CD4-positive, alpha-beta T cell treated with Interleukin-4 for 4 hours (primary cell): ENCODE data around the gene PROSER3.

Experiments
- DNase-seq: peaks from one replicate; pipeline ENCODE4 v3.0.0-alpha.2; 2020

Gene PROSER3

DNA sequence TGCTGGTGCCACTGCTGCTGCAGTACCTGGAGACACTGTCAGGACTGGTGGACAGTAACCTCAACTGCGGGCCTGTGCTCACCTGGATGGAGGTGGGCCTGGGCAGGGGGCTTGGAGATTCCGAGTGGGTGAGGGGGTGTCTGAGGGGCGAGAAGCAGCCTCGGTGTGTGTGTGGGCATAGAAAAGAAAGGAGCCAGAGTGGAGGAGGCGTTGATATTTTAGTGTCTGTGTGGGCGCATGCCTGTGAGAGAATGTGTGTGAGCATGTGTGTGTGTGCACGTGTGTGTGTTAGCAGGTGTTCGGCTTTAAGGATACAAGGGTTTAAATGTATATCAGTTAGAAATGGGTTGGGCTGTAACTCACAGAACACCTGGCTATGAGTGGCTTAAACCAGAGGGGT, 21.1 kb downstream of the PROSER3 start:
- DNase-seq, result no peak

- DNase-seq, result no peak
Measured at GRCh38 chr19:35780058-35780457, 22.1 kb downstream of the PROSER3 start.

GRCh38 chr19:35780717-35781116, 22.7 kb downstream of the PROSER3 start:
- no peak for DNase-seq

DNA sequence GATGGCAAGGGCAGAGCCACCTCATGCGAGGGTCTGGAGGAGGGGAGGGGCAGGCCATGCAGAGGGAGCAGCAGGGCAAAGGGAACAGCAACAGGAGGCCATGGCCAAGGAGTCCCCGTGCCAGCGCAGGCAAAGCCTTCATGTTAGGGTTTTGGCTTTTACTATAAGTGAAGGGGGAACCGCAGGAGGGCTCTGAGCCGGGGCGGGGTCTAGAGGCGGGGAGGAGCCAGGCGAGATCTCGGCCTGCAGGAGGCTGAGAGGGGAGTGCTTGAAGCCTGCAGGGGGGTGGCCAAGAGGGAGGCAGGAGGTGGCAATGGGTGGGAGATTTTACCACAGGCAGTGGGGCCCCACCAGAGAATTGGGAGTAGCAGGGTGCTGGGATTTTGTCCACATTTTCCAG, 23.7 kb downstream of the PROSER3 start:
- no peak for DNase-seq

- DNase-seq, result no peak
Measured at GRCh38 chr19:35782589-35782988, 24.6 kb downstream of the PROSER3 start.

- DNase-seq, result no peak
Measured at GRCh38 chr19:35783469-35784434, 25.8 kb downstream of the PROSER3 start.

DNA sequence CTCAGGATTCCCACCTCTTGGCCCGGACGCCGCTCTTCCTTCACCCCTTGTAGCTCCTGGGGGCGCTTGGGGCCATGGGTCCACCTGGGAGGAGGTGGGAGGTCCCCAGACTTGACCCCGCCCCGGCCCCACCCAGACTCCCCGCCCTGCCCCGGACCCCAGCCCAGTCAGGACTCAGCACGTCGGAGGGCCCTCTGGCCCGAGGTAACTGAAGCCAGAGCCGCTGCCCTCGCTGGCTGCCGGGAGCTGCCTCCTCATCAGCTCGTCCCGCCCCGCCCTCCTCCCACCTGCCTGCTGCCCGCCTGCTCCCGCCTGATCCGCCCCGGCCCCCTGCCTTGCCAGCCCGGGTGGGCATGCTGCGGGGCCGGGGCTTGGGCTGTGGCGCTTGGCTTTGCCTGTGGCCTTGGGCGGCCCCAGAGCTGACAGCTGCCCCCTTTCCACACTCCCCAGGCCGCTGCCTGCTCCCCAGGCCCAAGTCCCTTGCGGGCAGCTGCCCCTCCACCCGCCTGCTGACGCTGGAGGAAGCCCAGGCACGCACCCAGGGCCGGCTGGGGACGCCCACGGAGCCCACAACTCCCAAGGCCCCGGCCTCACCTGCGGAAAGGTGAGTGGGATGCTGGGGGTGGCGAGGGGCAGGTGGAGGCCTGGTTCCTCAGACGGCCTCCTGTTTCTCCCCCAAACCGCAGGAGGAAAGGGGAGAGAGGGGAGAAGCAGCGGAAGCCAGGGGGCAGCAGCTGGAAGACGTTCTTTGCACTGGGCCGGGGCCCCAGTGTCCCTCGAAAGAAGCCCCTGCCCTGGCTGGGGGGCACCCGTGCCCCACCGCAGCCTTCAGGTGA, 26.7 kb downstream of the PROSER3 start:
- no peak for DNase-seq

GRCh38 chr19:35785339-35785627, 27.3 kb downstream of the PROSER3 start:
- no peak for DNase-seq

DNA sequence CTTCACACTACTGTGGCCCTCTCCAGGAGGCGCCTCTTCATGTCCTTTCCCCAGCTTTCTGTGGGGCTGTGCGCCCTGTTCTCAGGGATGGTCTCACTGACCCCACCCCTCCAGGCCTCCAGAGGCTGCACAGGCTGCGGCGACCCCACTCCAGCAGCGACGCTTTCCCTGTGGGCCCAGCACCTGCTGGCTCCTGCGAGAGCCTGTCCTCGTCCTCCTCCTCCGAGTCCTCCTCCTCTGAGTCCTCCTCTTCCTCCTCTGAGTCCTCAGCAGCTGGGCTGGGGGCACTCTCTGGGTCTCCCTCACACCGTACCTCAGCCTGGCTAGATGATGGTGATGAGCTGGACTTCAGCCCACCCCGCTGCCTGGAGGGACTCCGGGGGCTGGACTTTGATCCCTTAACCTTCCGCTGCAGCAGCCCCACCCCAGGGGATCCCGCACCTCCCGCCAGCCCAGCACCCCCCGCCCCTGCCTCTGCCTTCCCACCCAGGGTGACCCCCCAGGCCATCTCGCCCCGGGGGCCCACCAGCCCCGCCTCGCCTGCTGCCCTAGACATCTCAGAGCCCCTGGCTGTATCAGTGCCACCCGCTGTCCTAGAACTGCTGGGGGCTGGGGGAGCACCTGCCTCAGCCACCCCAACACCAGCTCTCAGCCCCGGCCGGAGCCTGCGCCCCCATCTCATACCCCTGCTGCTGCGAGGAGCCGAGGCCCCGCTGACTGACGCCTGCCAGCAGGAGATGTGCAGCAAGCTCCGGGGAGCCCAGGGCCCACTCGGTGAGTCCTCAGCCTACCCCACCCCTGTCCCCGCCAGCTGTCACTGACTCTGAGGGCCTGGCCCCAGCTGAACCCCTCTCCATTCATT, 28.6 kb downstream of the PROSER3 start:
- no peak for DNase-seq

GRCh38 chr19:35787227-35787799, 29.3 kb downstream of the PROSER3 start:
- no peak for DNase-seq

- DNase-seq, result no peak
Measured at GRCh38 chr19:35788205-35788960, 30.4 kb downstream of the PROSER3 start.

- DNase-seq, result no peak
Measured at GRCh38 chr19:35789195-35789977, 31.4 kb downstream of the PROSER3 start.

- DNase-seq, result no peak
Measured at GRCh38 chr19:35789978-35790944, 32.3 kb downstream of the PROSER3 start.

- no peak for DNase-seq
Measured at GRCh38 chr19:35790981-35791813, 33.2 kb downstream of the PROSER3 start.

- DNase-seq, result no peak
Measured at GRCh38 chr19:35791814-35792279, 33.9 kb downstream of the PROSER3 start.

DNA sequence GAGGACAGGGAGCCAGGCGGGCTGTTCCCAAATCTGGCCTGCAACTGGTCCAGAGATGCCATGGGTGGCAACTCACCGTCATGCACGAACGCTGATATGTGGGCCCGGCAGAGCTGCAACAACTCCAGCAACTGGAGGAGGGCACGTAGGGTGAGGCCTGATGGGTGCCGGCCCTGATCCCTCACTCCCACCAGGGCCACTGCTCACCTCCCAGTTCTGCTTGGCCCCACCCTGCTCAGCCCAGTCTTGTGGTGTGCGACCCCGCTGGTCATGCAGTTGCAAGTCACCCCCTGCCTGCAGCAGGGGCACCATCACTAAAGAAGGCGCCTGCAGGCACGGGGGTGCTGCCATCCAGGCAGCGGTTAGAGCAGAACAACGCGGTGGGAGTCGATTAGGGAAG, 34.3 kb downstream of the PROSER3 start:
- DNase-seq, result no peak

GRCh38 chr19:35792888-35793287, 34.9 kb downstream of the PROSER3 start:
- DNase-seq, result no peak

DNA sequence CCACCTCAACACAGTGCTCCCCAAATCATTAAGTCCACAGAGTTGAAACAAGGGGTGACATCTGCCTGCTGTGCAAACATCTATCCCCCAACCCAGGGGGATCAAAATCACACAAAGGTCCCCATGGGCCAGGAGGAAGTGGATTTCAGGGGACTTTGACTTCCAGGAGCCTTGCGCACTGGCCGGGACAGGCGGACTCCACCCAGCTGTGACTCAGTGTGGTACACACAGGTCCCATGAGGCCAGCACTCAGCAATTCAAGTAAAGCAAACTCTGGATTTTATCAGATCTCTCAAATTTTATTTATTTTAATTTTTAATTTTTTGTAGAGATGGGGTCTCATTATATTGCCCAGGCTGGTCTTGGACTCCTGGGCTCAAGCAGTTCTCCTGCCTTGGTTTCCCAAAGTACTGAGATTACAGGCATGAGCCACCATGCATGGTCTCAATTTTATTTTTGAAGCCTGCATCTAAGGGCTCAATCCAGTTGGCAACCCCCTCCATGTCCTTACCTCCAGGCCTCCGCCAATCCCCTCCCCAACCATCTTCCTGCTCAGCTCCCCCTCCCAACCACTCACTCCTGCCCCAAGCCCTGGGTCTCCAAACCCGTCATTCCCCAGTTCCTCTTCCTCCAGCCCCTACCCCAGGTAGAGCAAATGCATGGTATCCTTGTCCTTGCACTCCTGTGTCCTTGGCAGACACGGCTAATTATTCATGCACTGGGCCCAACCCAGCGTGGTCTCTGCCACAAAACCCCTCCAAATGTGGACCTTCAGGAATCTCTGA, 35.6 kb downstream of the PROSER3 start:
- no peak for DNase-seq
